NCI-H446 (cell line): ENCODE measurements around the gene CPA2.
"Not testable (repeated sequence)": the region's sequence is repeated elsewhere in the genome, so short reads cannot be mapped to it uniquely, and the experiment has no call there.

ENCODE experiments used
- DNase-seq, 2 experiments: peaks; one replicate each; lab custom pipeline; 2025; lab: John Stamatoyannopoulos, UW

The CPA2 gene

DNA sequence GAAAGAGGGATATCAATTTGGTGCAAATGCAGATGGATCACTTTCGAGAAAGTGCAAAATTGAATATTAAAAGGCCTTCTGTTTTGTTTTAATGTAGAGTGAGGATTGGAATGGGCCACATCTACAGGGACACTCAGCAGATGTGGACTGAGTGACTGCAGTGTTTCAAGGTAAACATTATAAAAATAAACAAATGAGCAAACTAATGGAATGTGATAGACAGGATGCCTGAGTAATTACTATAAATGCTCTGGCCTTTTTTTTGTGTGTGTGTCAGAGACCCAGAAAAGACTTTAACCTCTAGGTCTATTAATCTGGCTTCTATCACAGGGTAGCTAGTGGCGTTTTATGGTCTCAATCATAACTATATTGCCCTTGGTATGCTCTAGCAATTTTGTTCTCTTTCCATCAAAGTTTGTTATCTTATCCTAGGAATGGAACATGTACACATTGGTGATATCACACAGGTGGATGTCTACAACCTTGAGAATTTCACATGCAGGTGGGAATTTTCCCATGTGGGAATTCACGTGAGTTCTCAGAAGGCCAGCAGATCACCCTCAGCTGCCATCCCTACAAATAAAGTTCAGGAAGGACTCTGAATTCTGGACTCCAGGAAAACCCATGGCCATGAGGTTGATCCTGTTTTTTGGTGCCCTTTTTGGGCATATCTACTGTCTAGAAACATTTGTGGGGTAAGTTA, at the start of gene CPA2:
TSS of gene CPA2 (plus strand) at position 606 of the 703 bp plus-strand sequence. CDS start at position 625, 19 bp downstream.
- DNase-seq: no peak

GRCh38 chr7:130218806-130219620, 47.6 kb upstream of the CPA2 start:
- no peak for DNase-seq

DNA sequence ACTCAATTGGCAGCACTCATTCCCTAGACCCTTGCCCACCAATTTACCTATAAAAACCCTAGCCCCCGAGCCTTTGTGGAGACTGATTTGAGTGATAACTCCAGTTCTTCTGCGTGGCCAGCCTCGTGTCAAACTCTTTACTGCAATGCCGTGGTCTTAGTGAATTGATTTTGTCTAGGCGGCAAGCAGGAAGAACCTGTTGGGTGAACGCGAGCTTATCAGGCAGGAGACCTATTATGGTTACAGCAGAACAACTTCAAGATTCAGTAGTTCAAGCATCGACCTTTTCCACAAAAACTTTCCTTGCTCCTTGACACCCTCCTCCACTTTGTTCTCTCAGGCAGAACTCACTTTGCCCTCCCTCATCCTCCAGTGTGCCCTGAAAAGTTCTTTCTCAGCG, 46.8 kb upstream of the CPA2 start:
- DNase-seq: no peak

DNA sequence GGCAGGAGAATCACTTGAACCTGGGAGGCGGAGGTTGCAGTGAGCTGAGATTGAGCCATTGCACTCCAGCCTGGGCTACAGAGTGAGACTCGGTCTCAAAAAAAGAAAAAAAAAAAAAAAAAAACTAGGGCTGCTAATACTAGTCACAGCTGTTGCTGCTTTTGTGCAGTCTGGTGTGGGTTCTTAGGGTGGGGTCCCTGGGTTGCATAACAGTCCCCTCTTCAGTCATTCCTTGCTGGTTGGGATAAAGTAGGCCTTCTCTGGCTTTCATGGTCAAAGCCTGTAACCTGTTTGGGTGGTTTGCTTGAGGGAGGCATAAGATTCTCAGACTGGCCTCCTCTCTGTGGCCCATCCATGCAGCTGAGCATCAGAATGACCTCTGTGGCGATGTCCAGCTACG, 44.9 kb upstream of the CPA2 start:
- DNase-seq: no peak

- no peak for DNase-seq
Observed at GRCh38 chr7:130223646-130224045, 43.0 kb upstream of the CPA2 start.

GRCh38 chr7:130224210-130224609, 42.5 kb upstream of the CPA2 start:
- DNase-seq: no peak

GRCh38 chr7:130224923-130225322, 41.7 kb upstream of the CPA2 start:
- not testable (repeated sequence) for DNase-seq

- no peak for DNase-seq
Observed at GRCh38 chr7:130226333-130226732, 40.3 kb upstream of the CPA2 start.

GRCh38 chr7:130227883-130228575, 38.6 kb upstream of the CPA2 start:
- DNase-seq: no peak

- DNase-seq: no peak
Observed at GRCh38 chr7:130228840-130229502, 37.7 kb upstream of the CPA2 start.

DNA sequence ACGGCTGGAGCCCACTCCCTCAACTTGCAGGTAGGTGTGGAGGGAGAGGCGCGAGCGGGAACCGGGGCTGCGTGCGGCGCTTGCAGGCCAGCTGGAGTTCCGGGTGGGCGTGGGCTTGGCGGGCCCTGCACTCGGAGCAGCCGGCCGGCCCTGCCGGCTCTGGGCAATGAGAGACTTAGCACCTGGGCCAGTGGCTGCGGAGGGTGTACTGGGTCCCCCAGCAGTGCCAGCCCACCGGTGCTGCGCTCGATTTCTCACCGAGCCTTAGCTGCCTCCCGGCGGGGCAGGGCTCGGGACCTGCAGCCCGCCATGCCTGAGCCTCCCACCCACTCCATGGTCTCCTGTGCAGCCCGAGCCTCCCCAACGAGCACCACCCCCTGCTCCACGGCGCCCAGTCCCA, 36.7 kb upstream of the CPA2 start:
- DNase-seq: not testable (repeated sequence)

- no peak for DNase-seq
Observed at GRCh38 chr7:130231792-130232191, 34.9 kb upstream of the CPA2 start.

DNA sequence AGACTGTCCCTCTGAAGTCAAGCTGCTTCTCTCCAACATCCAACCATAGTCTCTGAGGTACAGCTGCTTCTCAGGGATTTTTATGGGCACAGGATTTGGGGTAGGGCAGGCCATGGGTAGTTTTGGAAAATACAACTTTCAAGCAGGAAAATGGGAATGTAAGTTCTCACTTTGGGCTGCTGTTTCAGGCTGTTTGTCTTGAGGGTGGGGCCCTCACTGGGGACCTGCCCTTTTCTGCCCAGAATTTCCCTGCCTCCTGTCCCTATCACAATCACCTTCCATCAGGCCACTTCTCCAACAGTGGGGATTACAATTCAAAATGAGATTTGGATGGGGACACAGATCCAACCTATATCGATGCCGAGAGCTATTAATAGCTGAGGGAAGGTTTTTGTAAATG, 34.5 kb upstream of the CPA2 start:
- no peak for DNase-seq

DNA sequence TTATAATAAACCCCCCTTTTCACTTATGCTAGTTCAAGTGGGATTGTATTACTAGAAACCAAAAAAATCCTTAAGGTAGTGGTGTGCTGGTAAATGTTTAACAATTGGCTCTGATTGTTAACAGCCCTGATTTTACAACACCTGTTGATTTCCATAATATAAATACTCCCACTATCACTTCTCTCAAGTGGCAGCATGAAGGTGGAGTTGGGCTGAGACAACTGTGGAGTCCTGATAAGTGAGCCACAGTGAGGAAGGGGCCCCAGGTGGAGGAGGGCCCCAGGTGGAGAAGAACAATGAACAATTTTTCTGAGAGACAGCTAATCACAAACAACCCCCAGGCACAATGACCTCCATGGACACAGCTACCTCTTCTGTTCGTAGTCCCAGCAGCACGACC, 32.6 kb upstream of the CPA2 start:
- DNase-seq: no peak

- not testable (repeated sequence) for DNase-seq
Observed at GRCh38 chr7:130236361-130236760, 30.3 kb upstream of the CPA2 start.

GRCh38 chr7:130240240-130240639, 26.4 kb upstream of the CPA2 start:
- no peak for DNase-seq

- DNase-seq: peak; percentile 43 to 45
Observed at GRCh38 chr7:130242198-130243014, 24.3 kb upstream of the CPA2 start.

DNA sequence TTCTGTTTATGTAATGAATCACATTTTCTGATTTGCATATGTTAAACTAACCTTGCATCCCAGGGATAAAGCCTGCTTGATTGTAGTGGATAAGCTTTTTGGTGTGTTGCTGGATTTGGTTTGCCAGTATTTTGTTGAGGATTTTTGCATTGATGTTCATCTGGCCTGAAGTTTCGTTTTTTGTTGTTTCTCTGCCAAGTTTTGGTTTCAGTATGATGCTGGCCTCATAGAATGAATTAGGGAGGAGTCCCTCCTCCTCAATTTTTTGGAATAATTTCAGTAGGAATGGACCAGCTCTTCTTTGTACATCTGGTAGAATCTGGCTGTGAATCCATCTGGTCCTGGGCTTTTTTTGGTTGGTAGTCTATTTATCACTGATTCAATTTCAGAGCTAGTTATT, 23.2 kb upstream of the CPA2 start:
- DNase-seq: peak; percentile 15 to 76

GRCh38 chr7:130246491-130246890, 20.2 kb upstream of the CPA2 start:
- DNase-seq: not testable (repeated sequence)

DNA sequence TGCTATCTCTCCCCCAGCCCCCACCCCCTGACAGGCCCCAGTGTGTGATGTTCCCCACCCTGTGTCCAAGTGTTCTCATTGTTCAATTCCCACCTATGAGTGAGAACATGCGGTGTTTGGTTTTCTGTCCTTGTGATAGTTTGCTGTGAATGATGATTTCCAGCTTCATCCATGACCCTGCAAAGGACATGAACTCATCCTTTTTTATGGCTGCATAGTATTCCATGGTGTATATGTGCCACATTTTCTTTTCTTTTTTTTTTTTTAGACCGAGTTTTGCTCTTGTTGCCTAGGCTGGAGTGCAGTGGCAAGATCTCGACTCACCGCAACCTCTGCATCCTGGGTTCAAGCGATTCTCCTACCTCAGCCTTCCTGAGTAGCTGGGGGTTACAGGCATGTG, 17.8 kb upstream of the CPA2 start:
- DNase-seq: not testable (repeated sequence)

DNA sequence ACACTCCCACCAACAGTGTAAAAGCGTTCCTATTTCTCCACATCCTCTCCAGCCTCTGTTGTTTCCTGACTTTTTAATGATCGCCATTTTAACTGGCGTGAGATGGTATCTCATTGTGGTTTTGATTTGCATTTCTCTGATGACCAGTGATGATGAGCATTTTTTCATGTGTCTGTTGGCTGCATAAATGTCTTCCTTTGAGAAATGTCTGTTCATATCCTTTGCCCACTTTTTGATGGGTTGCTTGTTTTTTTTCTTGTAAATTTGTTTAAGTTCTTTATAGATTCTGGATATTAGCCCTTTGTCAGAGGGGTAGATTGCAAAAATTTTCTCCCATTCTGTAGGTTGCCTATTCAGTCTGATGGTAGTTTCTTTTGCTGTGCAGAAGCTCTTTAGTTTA, 17.0 kb upstream of the CPA2 start:
- DNase-seq: not testable (repeated sequence)
